Hepatocyte (in vitro differentiated cells): ENCODE results near the gene CYP4F22. TPM values are rescaled to one million over a fixed set of nuclear protein-coding genes. Genes with fewer than 3 reads are reported as not detected.

Experiments
- DNase-seq: peaks from one replicate; pipeline ENCODE4 v3.0.0-alpha.2; 2016; ENCODE audit warnings: low spot score
- H2AFZ ChIP-seq: fragments of 200-600 bp; sonication (generic); 2 replicates; pipeline ENCODE4 v1.6.0; 2016; ENCODE audit warnings: antibody characterized with exemption, mild to moderate bottlenecking
- H3K27ac ChIP-seq: fragments of 200-600 bp; sonication (generic); 2 replicates; pipeline ENCODE4 v1.5.1; 2016; ENCODE audit warnings: mild to moderate bottlenecking
- H3K27me3 ChIP-seq: fragments of 200-600 bp; sonication (generic); 2 replicates; pipeline ENCODE4 v1.6.1; 2016
- H3K36me3 ChIP-seq: fragments of 200-600 bp; sonication (generic); replicated peaks from 2 replicates; pipeline ENCODE4 v1.5.1; 2016; ENCODE audit warnings: low read depth; ENCODE audit not compliant: insufficient read depth
- H3K4me1 ChIP-seq: fragments of 200-600 bp; sonication (generic); 2 replicates; pipeline ENCODE4 v1.5.1; 2016; ENCODE audit warnings: mild to moderate bottlenecking, moderate library complexity; ENCODE audit not compliant: insufficient read depth
- H3K4me2 ChIP-seq: fragments of 200-600 bp; sonication (generic); 2 replicates; pipeline ENCODE4 v1.6.0; 2016
- H3K4me3 ChIP-seq: fragments of 200-600 bp; sonication (generic); 2 replicates; pipeline ENCODE4 v1.5.1; 2016; ENCODE audit warnings: mild to moderate bottlenecking
- H3K79me2 ChIP-seq: fragments of 200-600 bp; sonication (generic); 2 replicates; pipeline ENCODE4 v1.6.0; 2017; ENCODE audit warnings: mild to moderate bottlenecking
- H3K9me2 ChIP-seq: fragments of 200-600 bp; sonication (generic); replicated peaks from 2 replicates; pipeline ENCODE4 v1.6.0; 2017; ENCODE audit warnings: mild to moderate bottlenecking; ENCODE audit not compliant: insufficient read depth
- H3K9me3 ChIP-seq: fragments of 200-600 bp; sonication (generic); 2 replicates; pipeline ENCODE4 v1.5.1; 2016; ENCODE audit warnings: low read depth, mild to moderate bottlenecking
- H4K20me1 ChIP-seq: fragments of 200-600 bp; sonication (generic); 2 replicates; pipeline ENCODE4 v1.6.0; 2016; ENCODE audit warnings: mild to moderate bottlenecking; ENCODE audit not compliant: insufficient read depth, poor library complexity, severe bottlenecking
- EZH2 ChIP-seq: fragments of 200-600 bp; sonication (generic); IDR thresholded peaks from 2 replicates; pipeline ENCODE4 v1.6.1; 2016; ENCODE audit warnings: antibody characterized with exemption, mild to moderate bottlenecking, borderline replicate concordance
- EZH2phosphoT487 ChIP-seq: fragments of 200-600 bp; sonication (generic); IDR thresholded peaks from one replicate; pipeline ENCODE4 v1.6.1; 2018; ENCODE audit warnings: antibody characterized with exemption, mild to moderate bottlenecking, low read depth, moderate library complexity; ENCODE audit not compliant: unreplicated experiment, severe bottlenecking
- WGBS: methylation state at CpG from one replicate; pipeline ENCODE4 v1.1.6; 2016; ENCODE audit warnings: low lambda C conversion rate; ENCODE audit errors: missing lambda C conversion rate; 5-methylcytosine and 5-hydroxymethylcytosine counted together
- polyA plus RNA-seq: library from polyadenylated mRNA; unstranded; fragments of >200 nt; fragmentation: Nextera tagmentation; extraction: Ambion mirVana; gene quantifications from 2 replicates; pipeline ENCODE4 v1.2.1, GENCODE V29; 2016
- total RNA-seq: library from RNA; depleted of rRNA; stranded (reverse); fragments of >200 nt; gene quantifications from 2 replicates; pipeline ENCODE4 v1.2.3, GENCODE V29; 2014
- TF ChIP-seq, protein P1 (sequence below): fragments of 200-600 bp; sonication (generic); IDR thresholded peaks from 2 replicates; pipeline ENCODE4 v1.5.1; 2016; ENCODE audit warnings: antibody characterized with exemption, mild to moderate bottlenecking; ENCODE audit not compliant: poor library complexity

CYP4F22 gene
- total and polyA plus RNA-seq, 2 experiments from 2014 or later, result not detected

DNA sequence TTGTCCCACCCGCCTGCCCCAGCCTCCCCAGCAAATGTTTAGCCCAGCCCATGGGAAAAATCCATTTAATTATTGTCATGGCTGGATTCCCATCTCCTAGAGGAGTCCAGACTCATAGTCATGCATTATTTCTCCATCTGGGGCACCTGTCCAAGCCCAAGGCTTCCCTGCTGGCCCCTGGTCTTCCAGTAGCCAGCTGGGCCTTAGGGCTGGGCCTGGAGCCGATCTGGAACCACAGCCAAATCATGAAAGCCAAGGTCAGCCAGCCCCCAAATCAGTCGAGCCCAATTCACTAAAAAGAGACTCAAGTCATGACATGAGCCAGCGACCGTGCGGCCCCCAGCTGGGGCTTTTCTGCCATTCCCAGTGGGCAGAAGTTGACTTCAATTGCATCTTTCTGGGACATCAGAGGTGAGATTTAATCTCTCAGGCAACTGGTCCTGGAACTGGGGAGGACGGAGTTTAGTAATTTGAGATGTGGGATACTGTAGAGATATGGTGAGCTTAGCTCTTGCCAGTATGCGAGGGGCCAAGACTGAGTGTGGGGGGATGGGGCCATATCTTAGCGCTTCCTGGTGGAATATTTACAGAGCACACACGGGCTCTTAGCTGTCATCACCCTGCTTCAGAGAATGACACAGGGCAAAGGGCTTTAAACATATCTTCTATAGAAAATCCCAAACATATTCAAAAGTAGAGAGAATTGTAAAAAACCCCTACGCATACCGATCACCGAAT is 19.7 kb upstream of the CYP4F22 start:
- Histone ChIP-seq H3K4me3 (no peak overlapping the region), H3K36me3 (no peaks in the 10 kb centered on the region), H3K27ac (no peak overlapping the region), H4K20me1 (no peaks in the 10 kb centered on the region), H3K27me3 (no peaks in the 10 kb centered on the region), H3K9me2 (no peaks in the 10 kb centered on the region), H3K4me1 (no peaks in the 10 kb centered on the region), H3K4me2 (no peak overlapping the region), H3K79me2 (no peaks in the 10 kb centered on the region), H3K9me3 (no peaks in the 10 kb centered on the region), H2AFZ (no peak overlapping the region)
- no peak for DNase-seq
- WGBS, result 81% methylated on average over 13 of the region's 13 CpGs
- TF ChIP-seq EZH2phosphoT487 (no peak), EZH2 (no peak)
- TF ChIP-seq, protein P1, sequence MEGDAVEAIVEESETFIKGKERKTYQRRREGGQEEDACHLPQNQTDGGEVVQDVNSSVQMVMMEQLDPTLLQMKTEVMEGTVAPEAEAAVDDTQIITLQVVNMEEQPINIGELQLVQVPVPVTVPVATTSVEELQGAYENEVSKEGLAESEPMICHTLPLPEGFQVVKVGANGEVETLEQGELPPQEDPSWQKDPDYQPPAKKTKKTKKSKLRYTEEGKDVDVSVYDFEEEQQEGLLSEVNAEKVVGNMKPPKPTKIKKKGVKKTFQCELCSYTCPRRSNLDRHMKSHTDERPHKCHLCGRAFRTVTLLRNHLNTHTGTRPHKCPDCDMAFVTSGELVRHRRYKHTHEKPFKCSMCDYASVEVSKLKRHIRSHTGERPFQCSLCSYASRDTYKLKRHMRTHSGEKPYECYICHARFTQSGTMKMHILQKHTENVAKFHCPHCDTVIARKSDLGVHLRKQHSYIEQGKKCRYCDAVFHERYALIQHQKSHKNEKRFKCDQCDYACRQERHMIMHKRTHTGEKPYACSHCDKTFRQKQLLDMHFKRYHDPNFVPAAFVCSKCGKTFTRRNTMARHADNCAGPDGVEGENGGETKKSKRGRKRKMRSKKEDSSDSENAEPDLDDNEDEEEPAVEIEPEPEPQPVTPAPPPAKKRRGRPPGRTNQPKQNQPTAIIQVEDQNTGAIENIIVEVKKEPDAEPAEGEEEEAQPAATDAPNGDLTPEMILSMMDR, result no peak

DNA sequence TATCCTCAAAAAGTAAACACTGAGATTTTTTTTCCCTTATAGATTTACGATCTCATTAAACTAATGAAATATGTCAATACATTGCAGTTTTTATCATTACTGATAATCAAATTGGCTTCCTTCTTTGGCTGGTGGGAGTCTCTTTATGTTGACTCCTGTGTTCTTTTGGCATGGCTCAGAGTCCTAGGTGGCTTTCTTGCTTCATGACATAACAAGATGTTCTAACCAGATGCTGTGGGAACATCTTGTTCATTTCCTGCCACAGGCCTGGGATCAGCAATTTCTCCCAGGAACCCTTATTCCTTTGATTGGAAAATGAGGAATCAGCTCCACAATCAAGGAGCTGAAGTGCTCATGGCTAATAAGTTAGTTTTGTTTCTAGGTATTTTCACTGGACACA is 13.2 kb upstream of the CYP4F22 start:
- Histone ChIP-seq H3K9me3 (no peaks in the 10 kb centered on the region), H3K4me2 (no peak overlapping the region)
- TF ChIP-seq, protein P1, result no peak
- TF ChIP-seq EZH2phosphoT487 (no peak), EZH2 (no peak)

DNA sequence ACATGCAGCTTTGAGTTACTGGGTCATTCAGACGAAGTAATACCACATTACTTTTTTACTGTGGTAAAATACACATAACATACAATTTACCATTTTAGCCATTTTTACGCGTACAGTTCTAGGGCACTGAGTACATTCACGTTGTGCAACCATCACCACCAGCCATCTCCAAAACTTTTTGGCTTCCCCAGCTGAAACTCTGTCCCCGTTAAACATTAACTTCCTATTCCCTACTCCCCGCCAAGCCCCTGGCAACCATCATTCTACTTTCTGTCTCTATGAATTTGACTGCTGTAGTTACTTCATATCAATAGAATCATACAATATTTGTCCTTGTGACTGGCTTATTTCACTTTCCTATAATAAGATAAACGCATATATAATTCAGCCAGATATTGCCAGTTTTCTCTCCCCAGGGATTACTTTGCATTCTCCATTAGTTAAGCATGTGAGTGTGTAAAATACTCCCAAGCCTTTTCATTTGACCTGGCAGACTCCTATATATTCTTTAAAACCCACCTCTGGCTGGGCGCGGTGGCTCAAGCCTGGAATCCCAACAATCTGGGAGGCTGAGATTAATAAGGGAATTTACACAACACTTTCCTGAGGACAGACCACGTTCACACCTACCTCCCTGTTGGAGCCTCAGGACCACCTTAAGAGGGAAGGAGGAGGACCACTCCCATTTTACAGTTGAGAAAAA is 10.0 kb upstream of the CYP4F22 start:
- TF ChIP-seq EZH2phosphoT487 (no peak), EZH2 (no peak)
- TF ChIP-seq, protein P1, result no peak
- WGBS, result 71% methylated on average over 10 of the region's 10 CpGs
- Histone ChIP-seq H3K4me3 (no peak overlapping the region), H3K9me3 (no peaks in the 10 kb centered on the region), H3K9me2 (no peaks in the 10 kb centered on the region), H2AFZ (no peak overlapping the region), H3K36me3 (no peaks in the 10 kb centered on the region), H3K4me2 (no peak overlapping the region), H3K27me3 (no peaks in the 10 kb centered on the region), H4K20me1 (no peaks in the 10 kb centered on the region), H3K4me1 (no peaks in the 10 kb centered on the region), H3K27ac (no peak overlapping the region), H3K79me2 (no peaks in the 10 kb centered on the region)
- no peak for DNase-seq

More for the DNA sequence above, 13.2 kb upstream of the CYP4F22 start:
- H3K27me3 ChIP-seq, result no peaks in the 10 kb centered on the region
- no peaks in the 10 kb centered on the region for H3K79me2 ChIP-seq
- DNase-seq, result no peak
- H3K4me1 ChIP-seq, result no peaks in the 10 kb centered on the region
- H3K27ac ChIP-seq, result no peak overlapping the region
- no peaks in the 10 kb centered on the region for H3K36me3 ChIP-seq
- no peak overlapping the region for H3K4me3 ChIP-seq
- H4K20me1 ChIP-seq, result no peaks in the 10 kb centered on the region
- H3K9me2 ChIP-seq, result no peaks in the 10 kb centered on the region
- WGBS, result 100% methylated on average over 1 of the region's 1 CpG
- no peak overlapping the region for H2AFZ ChIP-seq
